Measurements from ENCODE around the gene IL36RN. TPM values are rescaled to one million over a fixed set of nuclear protein-coding genes. Genes with fewer than 3 reads are reported as not detected.

Gene IL36RN
- total RNA-seq, 1 donor from 2014 or later = not detected

DNA sequence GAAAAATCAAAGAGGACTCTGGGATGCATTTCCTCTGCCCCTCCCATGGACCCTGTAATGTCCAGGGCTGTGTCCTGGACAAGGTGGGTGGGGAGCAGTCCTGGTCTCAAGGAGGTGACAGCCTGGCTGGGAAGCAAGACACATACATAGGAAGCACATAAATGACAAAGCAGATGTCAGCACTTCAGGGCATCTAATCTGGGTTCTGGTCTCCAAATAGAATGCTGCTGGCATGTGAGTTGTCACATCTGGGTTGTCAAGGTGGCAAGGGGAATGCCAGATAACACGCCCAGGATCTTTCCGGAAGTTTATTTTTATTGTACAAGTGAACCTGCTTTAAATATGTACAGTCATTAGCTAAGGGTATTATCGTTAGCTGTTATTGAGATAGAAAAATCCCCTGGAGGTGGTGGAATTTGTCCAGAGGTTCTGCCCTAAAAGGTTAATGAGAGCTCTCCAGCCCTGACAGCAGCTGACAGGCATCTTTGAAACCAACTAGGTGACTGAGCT lies 14.4 kb downstream of the IL36RN start:
- Histone ChIP-seq H3K27ac (no peak overlapping the region), H3K27me3 (no peaks in the 10 kb centered on the region), H3K9me3 (no peaks in the 10 kb centered on the region), H3K4me1 (no peaks in the 10 kb centered on the region), H3K4me3 (no peak overlapping the region), H3K36me3 (no peaks in the 10 kb centered on the region)
- TF ChIP-seq, protein P1, sequence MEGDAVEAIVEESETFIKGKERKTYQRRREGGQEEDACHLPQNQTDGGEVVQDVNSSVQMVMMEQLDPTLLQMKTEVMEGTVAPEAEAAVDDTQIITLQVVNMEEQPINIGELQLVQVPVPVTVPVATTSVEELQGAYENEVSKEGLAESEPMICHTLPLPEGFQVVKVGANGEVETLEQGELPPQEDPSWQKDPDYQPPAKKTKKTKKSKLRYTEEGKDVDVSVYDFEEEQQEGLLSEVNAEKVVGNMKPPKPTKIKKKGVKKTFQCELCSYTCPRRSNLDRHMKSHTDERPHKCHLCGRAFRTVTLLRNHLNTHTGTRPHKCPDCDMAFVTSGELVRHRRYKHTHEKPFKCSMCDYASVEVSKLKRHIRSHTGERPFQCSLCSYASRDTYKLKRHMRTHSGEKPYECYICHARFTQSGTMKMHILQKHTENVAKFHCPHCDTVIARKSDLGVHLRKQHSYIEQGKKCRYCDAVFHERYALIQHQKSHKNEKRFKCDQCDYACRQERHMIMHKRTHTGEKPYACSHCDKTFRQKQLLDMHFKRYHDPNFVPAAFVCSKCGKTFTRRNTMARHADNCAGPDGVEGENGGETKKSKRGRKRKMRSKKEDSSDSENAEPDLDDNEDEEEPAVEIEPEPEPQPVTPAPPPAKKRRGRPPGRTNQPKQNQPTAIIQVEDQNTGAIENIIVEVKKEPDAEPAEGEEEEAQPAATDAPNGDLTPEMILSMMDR (IDR thresholded peaks at IDR 0.05) = no peak
- intact Hi-C loops (cut with DNase I) = no loop called here
- DNase-seq (ENCODE audit: low spot score in 2 of 2) = no peak

DNA sequence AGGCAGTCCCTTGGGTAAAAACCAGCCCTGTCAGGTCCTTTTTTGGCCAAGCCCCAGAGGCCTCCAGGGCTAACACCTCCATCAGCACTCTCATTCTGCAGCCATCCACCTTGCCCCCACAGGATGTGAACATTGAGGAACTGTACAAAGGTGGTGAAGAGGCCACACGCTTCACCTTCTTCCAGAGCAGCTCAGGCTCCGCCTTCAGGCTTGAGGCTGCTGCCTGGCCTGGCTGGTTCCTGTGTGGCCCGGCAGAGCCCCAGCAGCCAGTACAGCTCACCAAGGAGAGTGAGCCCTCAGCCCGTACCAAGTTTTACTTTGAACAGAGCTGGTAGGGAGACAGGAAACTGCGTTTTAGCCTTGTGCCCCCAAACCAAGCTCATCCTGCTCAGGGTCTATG lies 16.0 kb downstream of the IL36RN start:
- Histone ChIP-seq H3K36me3 (no peaks in the 10 kb centered on the region), H3K27me3 (no peaks in the 10 kb centered on the region), H3K4me3 (no peak overlapping the region), H3K9me3 (no peaks in the 10 kb centered on the region), H3K4me1 (no peaks in the 10 kb centered on the region), H3K27ac (no peak overlapping the region)
- TF ChIP-seq, protein P1 (IDR thresholded peaks at IDR 0.05) = no peak
- no peak for DNase-seq (ENCODE audit: low spot score in 2 of 2)
- intact Hi-C loops (cut with DNase I) = no loop called here

DNA sequence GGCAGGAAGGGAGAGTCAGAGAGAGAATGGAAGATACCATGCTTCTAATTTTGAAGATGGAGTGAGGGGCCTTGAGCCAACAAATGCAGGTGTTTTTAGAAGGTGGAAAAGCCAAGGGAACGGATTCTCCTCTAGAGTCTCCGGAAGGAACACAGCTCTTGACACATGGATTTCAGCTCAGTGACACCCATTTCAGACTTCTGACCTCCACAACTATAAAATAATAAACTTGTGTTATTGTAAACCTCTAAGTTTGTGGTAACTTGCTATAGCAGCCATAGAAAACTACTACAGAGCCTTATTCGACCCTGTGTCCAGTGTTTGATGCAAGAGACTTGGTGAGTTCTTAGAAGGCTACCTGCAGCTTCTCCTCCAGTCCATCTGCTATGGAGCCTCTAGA lies 16.6 kb downstream of the IL36RN start:
- DNase-seq (ENCODE audit: low spot score in 2 of 2) = no peak
- no peaks in the 10 kb centered on the region for H3K27me3 ChIP-seq
- intact Hi-C loops (cut with DNase I) = no loop called here
- H3K36me3 ChIP-seq = no peaks in the 10 kb centered on the region
- H3K9me3 ChIP-seq = no peaks in the 10 kb centered on the region
- H3K4me3 ChIP-seq = no peak overlapping the region
- TF ChIP-seq, protein P1 (IDR thresholded peaks at IDR 0.05) = no peak
- H3K27ac ChIP-seq = no peak overlapping the region
- H3K4me1 ChIP-seq = no peaks in the 10 kb centered on the region

DNA sequence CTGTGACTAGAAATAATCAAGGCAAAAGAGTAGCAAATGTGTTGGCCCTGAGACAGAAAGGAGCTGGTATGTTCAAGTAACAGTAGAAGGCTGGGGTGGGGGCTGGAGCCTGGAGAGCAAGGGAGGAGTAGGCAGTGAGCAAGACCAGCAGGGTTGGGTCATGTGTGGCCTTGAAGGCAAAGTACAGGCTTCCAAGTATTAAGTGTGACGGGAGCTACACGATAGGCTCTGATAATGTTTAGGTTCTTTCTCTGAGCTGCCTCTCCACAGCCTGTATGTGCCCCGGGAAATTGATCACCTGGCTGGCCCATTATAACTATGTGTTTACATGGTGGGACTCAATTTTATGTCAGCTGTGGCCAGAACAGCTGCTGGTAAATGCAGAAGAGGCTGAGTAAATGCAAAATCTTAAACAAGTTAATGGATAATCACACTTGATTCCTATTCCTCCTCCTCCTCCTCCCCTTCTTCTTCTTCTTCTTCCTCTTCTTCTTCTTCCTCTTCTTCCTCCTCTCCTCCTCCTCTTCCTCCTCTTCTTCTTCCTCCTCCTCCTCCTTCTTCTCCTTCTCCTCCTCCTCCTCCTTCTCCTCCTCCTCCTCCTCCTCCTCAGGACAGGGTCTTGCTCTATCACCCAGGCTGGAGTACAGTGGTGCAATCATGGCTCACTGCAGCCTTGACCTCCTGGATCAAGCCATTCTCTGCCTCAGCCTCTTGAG lies 18.1 kb downstream of the IL36RN start:
- no peak for DNase-seq (ENCODE audit: low spot score in 2 of 2)
- Histone ChIP-seq H3K4me3 (no peak overlapping the region), H3K9me3 (no peaks in the 10 kb centered on the region), H3K4me1 (no peaks in the 10 kb centered on the region), H3K27ac (no peak overlapping the region), H3K27me3 (no peaks in the 10 kb centered on the region), H3K36me3 (no peaks in the 10 kb centered on the region)
- TF ChIP-seq, protein P1 (IDR thresholded peaks at IDR 0.05) = no peak
- intact Hi-C loops (cut with DNase I) = no loop called here

DNA sequence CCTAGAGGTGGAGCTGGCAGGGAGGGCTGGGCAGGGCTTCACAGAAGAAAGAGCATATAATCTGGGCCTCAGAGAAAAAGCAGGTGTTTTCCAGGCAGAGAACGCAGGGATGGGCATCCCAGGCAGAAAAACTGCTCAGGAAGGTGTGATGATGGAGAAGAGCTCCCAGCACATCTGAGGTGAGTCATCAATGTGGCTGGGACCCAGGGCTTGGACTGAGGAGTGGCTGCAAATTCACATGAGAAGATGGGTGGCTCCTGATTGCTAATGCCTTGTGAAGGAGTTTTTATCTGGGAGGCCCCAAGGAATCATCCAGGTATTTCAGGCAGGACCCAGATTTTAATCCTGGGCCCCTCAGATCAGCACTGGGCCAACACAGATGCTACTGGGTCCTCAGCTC lies 18.9 kb downstream of the IL36RN start:
- no peaks in the 10 kb centered on the region for H3K4me1 ChIP-seq
- intact Hi-C loops (cut with DNase I) = no loop called here
- H3K27me3 ChIP-seq = no peaks in the 10 kb centered on the region
- TF ChIP-seq, protein P1 (IDR thresholded peaks at IDR 0.05) = no peak
- H3K9me3 ChIP-seq = no peaks in the 10 kb centered on the region
- H3K36me3 ChIP-seq = no peaks in the 10 kb centered on the region
- H3K4me3 ChIP-seq = no peak overlapping the region
- H3K27ac ChIP-seq = no peak overlapping the region
- DNase-seq (ENCODE audit: low spot score in 2 of 2) = no peak
